ENCODE data around the gene ACAD10. TPM values are rescaled to one million over a fixed set of nuclear protein-coding genes. Genes with fewer than 3 reads are reported as not detected.
A peak's percentile ranks its signal among the peaks of the same experiment; 100 is the strongest.

ACAD10 gene
- total and polyA plus RNA-seq, 2 of the 13 experiments (the other 11 are each of a cell fraction or from before 2014, with no cell fraction given) = 15.2 to 16.3 TPM

GRCh38 chr12:111777345-111778045 is 91.6 kb downstream of the ACAD10 start (continued):
- no peak; the same call in 1 of the 2 replicates for TF ChIP-seq ETV6 (CRISPR knock-in tag; conservative IDR thresholded peaks at IDR 0.05)
- TF ChIP-seq SNRNP70 (IDR thresholded peaks at IDR 0.05; ENCODE audit: low read depth, low read length) = no peak
- no peak for TF ChIP-seq DMTF1 (CRISPR knock-in tag; IDR thresholded peaks at IDR 0.05)
- TF ChIP-seq SMAD1 (CRISPR knock-in tag; IDR thresholded peaks at IDR 0.05; ENCODE audit: borderline replicate concordance, low read depth) = no peak
- TF ChIP-seq HDAC2 (CRISPR knock-in tag; IDR thresholded peaks at IDR 0.05) = peak; percentile 35; the same call in 1 of the 2 replicates
- no peak for TF ChIP-seq PLSCR1 (CRISPR knock-in tag; IDR thresholded peaks at IDR 0.05; ENCODE audit: borderline replicate concordance)
- TF ChIP-seq RBM22 (optimal IDR thresholded peaks at IDR 0.05; ENCODE audit: low read length) = no peak
- 0 out of 2 replicates have a peak, but pooled peaks have one; percentile 42 for TF ChIP-seq ZKSCAN8 (CRISPR knock-in tag; IDR thresholded peaks at IDR 0.05; ENCODE audit: borderline replicate concordance)
- TF ChIP-seq CBX1 (IDR thresholded peaks at IDR 0.05; ENCODE audit: low read depth) = no peak
- TF ChIP-seq CREB1 (IDR thresholded peaks at IDR 0.05) = no peak
- TF ChIP-seq CREB1 (CRISPR knock-in tag; IDR thresholded peaks at IDR 0.05) = no peak
- 0 out of 2 replicates have a peak, but pooled peaks have one; percentile 54 for TF ChIP-seq TGIF2 (CRISPR knock-in tag; IDR thresholded peaks at IDR 0.05)
- no peak for TF ChIP-seq ZNF512B (CRISPR knock-in tag; IDR thresholded peaks at IDR 0.05; ENCODE audit: borderline replicate concordance)
- no peak for TF ChIP-seq ATF5 (CRISPR knock-in tag; IDR thresholded peaks at IDR 0.05; ENCODE audit: low read depth)
- TF ChIP-seq RNF219 (CRISPR knock-in tag; IDR thresholded peaks at IDR 0.05) = no peak
- TF ChIP-seq, protein P1, sequence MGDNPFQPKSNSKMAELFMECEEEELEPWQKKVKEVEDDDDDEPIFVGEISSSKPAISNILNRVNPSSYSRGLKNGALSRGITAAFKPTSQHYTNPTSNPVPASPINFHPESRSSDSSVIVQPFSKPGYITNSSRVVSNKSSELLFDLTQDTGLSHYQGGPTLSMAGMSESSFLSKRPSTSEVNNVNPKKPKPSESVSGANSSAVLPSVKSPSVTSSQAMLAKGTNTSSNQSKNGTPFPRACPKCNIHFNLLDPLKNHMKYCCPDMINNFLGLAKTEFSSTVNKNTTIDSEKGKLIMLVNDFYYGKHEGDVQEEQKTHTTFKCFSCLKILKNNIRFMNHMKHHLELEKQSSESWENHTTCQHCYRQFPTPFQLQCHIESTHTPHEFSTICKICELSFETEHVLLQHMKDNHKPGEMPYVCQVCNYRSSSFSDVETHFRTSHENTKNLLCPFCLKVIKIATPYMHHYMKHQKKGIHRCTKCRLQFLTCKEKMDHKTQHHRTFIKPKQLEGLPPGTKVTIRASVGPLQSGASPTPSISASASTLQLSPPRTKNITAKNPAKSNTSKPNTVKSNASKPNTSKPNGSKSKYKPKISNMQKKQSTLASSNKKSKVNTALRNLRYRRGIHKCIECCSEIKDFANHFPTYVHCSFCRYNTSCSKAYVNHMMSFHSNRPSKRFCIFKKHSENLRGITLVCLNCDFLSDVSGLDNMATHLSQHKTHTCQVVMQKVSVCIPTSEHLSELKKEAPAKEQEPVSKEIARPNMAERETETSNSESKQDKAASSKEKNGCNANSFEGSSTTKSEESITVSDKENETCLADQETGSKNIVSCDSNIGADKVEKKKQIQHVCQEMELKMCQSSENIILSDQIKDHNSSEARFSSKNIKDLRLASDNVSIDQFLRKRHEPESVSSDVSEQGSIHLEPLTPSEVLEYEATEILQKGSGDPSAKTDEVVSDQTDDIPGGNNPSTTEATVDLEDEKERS (CRISPR knock-in tag; IDR thresholded peaks at IDR 0.05) = no peak
- TF ChIP-seq ZNF776 (CRISPR knock-in tag; IDR thresholded peaks at IDR 0.05) = no peak

Measured in HepG2 (cell line).